ENCODE data around the gene ANKRD36C.
"Not testable (repeated sequence)": the region's sequence is repeated elsewhere in the genome, so short reads cannot be mapped to it uniquely, and the experiment has no call there.

Gene ANKRD36C

GRCh38 chr2:96006248-96006647 is 14.6 kb upstream of the ANKRD36C start:
- DNase-seq = not testable (repeated sequence)

GRCh38 chr2:95992520-95993272 is 1.1 kb upstream of the ANKRD36C start:
- not testable (repeated sequence) for DNase-seq

DNA sequence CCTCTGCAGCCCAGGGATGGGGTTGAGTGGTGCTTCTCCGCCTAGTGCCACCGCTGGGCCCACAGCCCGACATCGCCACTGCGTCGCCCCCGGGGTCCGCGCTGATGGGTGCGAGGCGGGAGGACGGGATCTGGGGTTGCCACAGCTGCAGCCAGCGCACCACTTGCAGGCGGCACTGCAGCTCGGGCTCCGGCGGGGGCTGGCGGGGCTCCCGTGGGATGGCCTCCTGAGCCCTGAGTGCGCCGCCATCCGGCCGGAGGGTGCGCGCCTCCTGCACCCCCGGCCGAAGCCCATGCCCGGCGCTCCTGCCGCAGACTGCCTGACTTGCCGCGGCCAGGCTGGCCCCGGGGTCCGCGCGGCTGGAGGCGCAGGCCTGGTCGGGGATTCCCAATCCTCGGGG is 478 bp upstream of the ANKRD36C start:
- DNase-seq = not testable (repeated sequence)

GRCh38 chr2:95990884-95991283 is 740 bp downstream of the ANKRD36C start:
- not testable (repeated sequence) for DNase-seq

- not testable (repeated sequence) for DNase-seq
These were observed 40.0 kb downstream of the ANKRD36C start for GRCh38 chr2:95951662-95952061.

- DNase-seq = not testable (repeated sequence)
These were observed 43.6 kb downstream of the ANKRD36C start for GRCh38 chr2:95948039-95948438.

- not testable (repeated sequence) for DNase-seq
These were observed 51.7 kb downstream of the ANKRD36C start for GRCh38 chr2:95939947-95940346.

DNA sequence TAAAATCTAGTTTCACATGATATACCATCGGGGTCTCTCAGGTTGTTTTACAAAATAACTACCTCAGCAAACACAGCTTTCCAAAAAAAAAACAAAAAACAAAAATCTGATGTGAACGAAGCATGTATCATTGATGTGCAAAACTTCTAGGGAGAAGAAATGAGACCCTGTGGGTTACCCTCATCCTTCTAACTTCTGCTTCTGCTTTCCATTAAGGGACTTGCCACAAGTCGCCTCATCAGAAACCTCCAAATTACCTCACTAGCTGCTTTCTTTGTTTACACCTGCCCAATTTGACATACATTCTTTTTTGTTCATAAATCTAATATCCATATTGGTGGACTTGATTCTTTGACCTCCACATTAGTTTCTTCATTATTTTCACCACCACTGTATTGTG is 60.9 kb downstream of the ANKRD36C start:
- not testable (repeated sequence) for DNase-seq

GRCh38 chr2:95917007-95917406 is 74.6 kb downstream of the ANKRD36C start:
- DNase-seq = not testable (repeated sequence)

GRCh38 chr2:95915131-95915530 is 76.5 kb downstream of the ANKRD36C start:
- DNase-seq = not testable (repeated sequence)

- DNase-seq = not testable (repeated sequence)
These were observed 80.2 kb downstream of the ANKRD36C start for GRCh38 chr2:95911431-95911830.

DNA sequence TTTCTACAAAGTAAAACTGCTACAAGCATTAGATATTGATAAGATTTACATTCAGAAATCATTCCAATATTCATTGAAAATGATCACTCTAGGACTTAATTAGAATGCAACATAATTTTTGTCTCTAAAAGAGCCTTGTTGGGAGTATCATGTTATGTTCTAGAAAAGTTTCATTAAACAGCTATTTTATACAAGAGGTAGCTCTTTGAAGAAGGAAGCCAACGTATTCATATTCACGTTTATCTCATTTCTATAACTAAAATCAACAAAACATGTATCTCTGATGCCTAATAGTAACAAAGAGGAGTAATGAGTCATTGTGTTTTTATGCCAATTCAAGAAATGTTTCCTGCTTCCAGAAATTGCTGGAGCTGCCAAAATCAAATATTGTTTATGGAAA is 97.2 kb downstream of the ANKRD36C start:
- not testable (repeated sequence) for DNase-seq

- not testable (repeated sequence) for DNase-seq
These were observed 123.7 kb downstream of the ANKRD36C start for GRCh38 chr2:95867929-95868328.

GRCh38 chr2:95867047-95867677 is 124.5 kb downstream of the ANKRD36C start:
- DNase-seq = not testable (repeated sequence)

DNA sequence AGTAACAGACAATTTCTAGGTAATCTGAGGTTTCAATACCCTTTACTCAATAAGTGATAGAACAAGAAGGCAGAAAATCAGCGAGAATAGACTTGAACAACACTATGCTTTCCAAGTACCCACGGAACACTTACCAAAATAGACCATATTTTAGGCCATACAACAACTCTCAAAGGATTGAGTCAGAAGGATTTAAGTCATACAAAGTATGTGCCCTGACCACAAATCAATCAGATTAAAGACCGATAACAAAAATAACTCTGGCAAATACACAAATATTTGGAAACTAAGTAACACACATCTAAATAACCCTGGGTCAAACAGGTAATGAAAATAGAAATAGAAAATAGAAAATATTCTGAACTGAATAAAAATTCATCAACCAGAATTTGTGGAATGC is 129.5 kb downstream of the ANKRD36C start:
- not testable (repeated sequence) for DNase-seq

DNA sequence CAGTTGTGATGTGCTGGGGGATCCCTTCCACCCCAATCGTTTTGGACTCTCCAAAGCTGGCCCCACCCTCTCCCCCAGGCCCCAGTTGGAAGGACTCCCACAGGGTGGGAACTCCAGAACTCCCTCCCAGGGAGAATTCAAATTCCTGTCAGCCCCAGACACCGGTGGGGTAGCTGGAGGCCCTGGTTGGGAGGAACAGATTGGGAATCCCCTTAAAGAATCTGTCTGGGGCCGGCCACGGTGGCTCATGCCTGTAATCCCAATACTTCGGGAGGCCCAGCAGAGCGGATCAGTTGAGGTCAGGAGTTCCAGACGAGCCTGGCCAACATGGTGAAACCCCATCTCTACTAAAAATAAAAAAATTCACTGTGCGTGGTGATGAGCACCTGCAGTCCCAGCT is 155.5 kb downstream of the ANKRD36C start:
- DNase-seq = no peak

GRCh38 chr2:95834077-95835013 is 157.3 kb downstream of the ANKRD36C start:
- DNase-seq = not testable (repeated sequence)

GRCh38 chr2:95824218-95824617 is 167.4 kb downstream of the ANKRD36C start:
- not testable (repeated sequence) for DNase-seq

DNA sequence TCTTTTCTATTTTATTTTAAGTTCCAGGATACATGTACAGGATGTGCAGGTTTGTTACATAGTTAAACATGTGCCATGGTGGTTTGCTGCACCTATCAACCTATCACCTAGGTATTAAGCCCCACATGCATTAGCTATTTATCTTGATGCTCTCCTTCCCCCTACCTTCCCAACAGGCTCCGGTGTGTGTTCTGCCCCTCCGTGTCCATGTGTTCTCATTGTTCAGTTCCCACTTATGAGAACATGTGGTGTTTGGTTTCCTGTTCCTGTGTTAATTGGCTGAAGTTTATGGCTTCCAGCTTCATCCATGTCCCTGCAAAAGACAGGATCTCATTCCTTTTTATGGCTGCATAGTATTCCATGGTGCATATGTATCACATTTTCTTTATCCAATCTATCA is 174.1 kb downstream of the ANKRD36C start:
- not testable (repeated sequence) for DNase-seq

DNA sequence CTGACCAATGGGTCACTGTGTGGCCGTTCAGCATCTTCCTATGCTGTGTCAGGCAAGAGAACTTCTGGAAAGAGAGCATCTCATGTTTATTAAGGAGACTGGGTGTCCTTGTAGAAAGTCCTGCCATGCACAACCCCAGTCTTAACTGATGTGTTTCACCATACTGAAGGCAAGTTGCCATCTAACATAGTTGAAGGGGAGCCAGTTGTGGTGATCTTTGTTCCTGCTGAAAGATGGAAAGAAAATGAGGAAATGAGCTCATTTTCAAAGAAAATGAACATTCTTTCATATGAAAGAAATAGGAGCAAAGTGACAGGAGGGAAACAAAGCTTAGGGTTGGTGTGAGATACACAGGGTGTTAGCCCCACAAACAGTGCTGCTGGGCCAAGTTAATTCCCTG is 178.3 kb downstream of the ANKRD36C start:
- not testable (repeated sequence) for DNase-seq

DNA sequence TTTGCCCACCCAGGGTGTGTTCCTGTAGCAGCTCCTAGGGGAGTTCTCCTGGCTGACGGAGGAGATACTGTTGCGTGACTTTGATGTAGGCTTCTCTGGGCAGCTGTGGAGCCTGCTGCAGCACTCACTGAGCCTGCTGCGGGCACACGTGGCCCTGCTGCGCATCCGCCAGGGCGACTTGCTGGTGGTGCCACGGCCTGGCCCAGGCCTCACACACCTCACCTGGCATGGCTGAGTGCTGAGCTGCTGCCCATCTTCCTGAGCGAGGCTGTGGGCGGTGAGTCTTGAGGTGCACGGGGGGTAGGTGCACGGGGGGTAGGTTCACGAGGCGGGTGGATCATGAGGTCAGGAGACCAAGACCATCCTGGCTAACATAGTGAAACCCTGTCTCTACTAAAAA is 191.7 kb downstream of the ANKRD36C start:
- DNase-seq = no peak

DNA sequence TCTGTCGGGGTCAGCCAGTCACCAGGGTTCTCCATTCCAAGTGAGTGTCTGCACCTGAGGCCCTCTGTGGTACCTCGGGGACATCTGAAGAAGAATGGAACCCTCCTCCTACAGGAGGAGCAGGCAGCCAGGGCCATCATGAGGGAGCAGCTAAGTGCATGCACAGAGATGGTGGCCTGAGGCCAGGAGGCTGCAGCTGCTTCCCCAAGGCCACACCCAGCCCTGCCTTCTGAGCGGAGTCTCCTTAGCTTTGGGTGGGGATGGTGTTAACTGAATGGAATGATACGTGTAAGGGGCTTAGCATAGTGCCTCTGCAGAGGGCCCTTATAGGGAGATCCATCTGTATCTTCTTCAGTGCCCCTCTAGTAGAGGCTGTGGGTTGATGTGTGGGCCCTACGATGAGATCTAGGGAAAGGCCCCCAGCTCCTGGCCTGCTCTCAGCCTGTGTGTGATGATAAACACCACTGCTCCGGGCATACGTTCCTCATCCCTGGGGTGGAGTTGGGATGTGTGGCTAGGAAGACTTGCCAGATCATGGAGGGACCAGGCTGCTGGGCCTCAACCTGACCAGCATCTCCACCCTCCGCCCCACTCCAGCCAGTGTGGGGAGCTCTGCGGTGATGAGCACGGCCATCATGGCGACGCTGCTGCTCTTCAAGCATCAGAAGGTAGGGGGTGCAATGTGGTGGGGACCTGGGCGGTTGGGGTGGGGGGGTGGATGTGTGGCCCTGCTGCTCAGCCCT is 192.3 kb downstream of the ANKRD36C start:
- not testable (repeated sequence) for DNase-seq
